Measurements from ENCODE around the gene BEND7.
"Not testable (repeated sequence)": the region's sequence is repeated elsewhere in the genome, so short reads cannot be mapped to it uniquely, and the experiment has no call there.

BEND7 gene

DNA sequence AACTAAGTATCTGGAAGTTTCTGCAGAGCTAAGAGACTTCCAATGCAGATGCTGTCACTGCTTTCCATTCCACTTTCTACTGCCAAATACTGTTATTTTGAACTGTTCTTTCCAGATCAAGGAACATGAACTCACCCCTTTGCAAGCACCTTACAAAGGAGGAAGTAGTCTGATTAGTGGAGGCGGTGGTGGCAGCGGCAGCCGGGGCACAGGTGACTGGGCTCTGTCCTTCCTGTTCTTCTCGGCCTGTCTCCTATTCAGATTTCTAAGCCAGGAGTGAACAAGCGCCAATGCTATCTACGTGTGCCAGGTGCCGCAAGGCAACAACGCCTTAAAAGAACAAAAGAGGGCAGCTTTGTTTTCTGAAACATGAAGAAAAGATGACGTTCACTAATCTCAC, 44.9 kb downstream of the BEND7 start:
- DNase-seq (ENCODE audit: low read depth in 2 of 2, low spot score in 1 of 2), result no peak

DNA sequence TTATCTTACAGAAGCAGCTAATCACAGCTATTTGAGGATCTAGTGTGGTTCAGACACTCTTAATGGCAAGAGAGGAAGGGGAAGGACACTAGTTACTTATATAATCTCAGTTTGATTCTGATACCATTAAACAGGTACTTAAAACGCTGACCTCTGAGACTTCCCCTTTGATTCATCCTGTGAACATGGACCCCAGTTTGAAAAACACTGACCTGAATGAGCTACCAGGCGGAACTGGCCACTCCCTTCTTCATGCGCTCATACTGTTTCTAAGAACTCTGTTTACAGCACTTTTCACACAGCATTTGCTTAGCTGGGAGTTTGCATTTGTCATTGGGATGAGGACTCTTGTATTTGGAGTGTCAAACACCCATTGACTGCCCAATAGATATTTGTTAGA, 45.7 kb downstream of the BEND7 start:
- no peak for DNase-seq (ENCODE audit: low read depth in 2 of 2, low spot score in 1 of 2)

GRCh38 chr10:13481690-13482089, 47.1 kb downstream of the BEND7 start:
- DNase-seq (ENCODE audit: low read depth in 2 of 2, low spot score in 1 of 2), result no peak

- DNase-seq (ENCODE audit: low read depth in 2 of 2, low spot score in 1 of 2), result no peak
These were observed 53.7 kb downstream of the BEND7 start for GRCh38 chr10:13475124-13475523.

- no peak for DNase-seq (ENCODE audit: low read depth in 2 of 2, low spot score in 1 of 2)
These were observed 54.8 kb downstream of the BEND7 start for GRCh38 chr10:13473986-13474385.

GRCh38 chr10:13472359-13472758, 56.5 kb downstream of the BEND7 start:
- DNase-seq (ENCODE audit: low read depth in 2 of 2, low spot score in 1 of 2), result no peak

DNA sequence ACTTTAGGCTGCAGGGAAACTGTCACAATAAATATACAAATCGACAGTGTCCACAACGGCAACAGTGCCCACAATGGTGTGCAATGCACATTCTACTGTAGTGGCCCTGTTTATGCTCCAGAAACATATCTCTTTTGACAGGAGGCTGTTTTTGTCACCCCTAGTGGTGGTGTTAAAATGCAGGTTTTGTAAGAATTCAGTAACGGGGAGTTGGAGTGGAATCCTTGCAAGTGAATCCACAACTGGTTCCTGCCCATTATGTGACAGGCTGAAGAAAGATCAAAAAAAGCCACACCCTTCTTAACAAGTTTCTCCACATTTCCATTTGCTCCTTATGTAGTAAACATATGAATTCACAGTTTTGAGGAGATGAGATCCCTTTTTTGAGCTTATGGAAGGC, 58.5 kb downstream of the BEND7 start:
- DNase-seq (ENCODE audit: low read depth in 2 of 2, low spot score in 1 of 2), result no peak

GRCh38 chr10:13462551-13462950, 66.3 kb downstream of the BEND7 start:
- no peak for DNase-seq (ENCODE audit: low read depth in 2 of 2, low spot score in 1 of 2)

DNA sequence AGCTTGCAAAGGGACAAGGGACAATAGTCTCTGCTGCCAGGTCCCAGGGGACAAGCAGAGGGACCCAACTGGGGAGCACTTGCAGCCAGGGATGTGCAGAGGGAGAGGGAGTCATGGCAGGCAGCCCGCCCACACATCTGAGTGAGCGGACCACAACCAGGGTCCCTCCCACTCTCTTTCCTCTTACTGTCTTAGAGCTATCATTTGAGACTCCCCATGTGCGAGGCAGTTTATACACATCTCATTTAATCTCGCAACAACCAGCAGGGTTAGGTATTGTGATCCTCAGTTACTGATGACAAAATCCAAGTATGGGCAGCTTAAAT, 70.2 kb downstream of the BEND7 start:
- DNase-seq (ENCODE audit: low read depth in 2 of 2, low spot score in 1 of 2), result no peak

GRCh38 chr10:13457958-13458686, 70.7 kb downstream of the BEND7 start:
- DNase-seq (ENCODE audit: low read depth in 2 of 2, low spot score in 1 of 2), result no peak

DNA sequence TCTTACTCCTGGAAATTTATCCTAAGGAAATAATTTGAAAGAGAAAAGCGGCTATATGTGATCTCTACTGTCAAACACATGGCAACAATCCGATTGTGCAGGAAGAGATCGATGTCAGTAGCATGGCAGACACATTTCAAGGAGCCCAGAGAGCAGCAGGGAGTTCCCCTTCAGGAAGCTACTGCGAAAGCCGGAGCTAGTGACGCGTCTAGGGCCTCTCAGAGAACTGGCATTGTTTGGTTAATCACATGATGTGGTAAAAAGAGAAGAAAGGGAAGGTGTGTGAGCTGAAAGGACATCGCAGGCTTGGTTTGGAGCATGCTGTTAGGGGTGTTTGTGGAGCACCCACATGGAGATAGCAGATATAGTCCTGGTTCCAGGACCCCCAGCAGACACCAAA, 74.9 kb downstream of the BEND7 start:
- DNase-seq (ENCODE audit: low read depth in 2 of 2, low spot score in 1 of 2), result no peak

DNA sequence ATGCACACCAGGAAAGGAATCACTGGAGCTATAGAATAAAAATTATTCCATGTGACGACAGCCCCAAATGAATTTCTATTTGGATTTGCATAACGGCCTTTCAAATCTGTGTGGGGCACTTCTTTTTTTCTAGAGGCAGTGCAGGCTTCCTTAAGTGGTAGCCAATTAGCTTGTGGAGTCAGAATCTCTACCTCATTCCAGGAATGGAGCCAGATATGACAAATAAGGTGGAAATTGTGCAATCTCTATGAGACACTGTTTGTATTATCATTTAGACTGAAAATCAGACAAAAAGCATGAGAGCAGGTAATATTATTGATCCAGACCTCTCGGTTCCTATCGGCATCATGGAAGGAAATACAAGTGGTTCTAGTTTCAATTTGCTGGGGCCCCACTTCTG, 78.7 kb downstream of the BEND7 start:
- no peak for DNase-seq (ENCODE audit: low read depth in 2 of 2, low spot score in 1 of 2)

- no peak for DNase-seq (ENCODE audit: low read depth in 2 of 2, low spot score in 1 of 2)
These were observed 79.5 kb downstream of the BEND7 start for GRCh38 chr10:13449296-13449695.

DNA sequence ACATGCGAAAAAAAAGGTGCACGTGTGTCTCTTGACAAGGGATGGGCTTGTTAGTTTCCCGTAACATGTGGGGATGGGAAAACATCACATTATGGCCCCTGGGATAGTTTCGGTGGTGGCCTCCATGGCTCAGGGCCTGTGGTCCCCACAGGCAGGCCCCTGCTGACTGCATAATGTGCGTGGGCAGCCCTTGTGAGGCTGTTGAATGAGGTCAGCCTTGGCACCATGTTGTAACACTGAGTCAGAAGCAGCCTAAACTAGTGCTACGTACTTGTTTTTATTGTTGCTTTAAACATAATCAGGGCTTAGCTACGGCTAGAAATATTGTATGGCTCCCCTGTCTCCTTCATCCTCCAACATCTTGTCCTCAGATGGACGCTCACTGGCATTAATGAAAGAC, 80.6 kb downstream of the BEND7 start:
- DNase-seq (ENCODE audit: low read depth in 2 of 2, low spot score in 1 of 2), result no peak

DNA sequence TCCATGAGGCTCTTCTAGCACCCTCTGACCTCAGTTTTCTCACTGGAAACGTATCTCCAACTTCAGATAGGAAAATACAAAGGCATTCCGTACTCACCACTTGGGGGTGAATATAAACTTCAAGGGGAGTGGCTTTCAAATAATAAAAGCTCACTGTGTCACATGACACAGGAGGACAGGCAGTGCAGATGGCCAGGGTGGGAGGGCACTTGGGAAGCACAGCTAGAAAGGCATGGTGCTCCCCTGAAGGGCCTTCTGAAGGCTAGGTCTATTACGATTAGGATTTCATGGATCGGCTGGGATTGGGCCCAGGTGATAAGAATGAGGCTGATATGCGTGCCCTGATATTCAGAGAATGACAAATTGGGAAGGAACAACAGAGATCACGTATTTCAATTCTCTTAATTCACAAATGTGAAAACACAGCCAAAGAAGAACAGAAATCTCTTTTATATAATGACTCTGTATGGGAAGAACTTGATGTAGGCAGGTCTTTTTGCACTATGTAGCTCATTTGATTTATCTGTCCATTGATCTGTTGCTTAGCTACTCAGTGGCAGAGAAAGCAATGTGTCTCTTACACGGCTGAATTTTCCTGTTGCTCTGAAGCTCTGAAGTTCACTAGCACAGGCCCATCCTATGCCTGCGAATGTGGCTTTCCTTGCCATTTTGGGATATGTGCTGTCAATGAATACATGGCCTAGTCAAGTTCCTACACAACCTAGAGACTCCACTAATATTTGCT, 83.0 kb downstream of the BEND7 start:
- DNase-seq (ENCODE audit: low read depth in 2 of 2, low spot score in 1 of 2), result no peak

- no peak for DNase-seq (ENCODE audit: low read depth in 2 of 2, low spot score in 1 of 2)
These were observed 87.3 kb downstream of the BEND7 start for GRCh38 chr10:13441476-13441875.

GRCh38 chr10:13440185-13441061, 88.4 kb downstream of the BEND7 start:
- DNase-seq (ENCODE audit: low read depth in 2 of 2, low spot score in 1 of 2), result peak; percentile 4 to 14

GRCh38 chr10:13439313-13440184, 89.3 kb downstream of the BEND7 start:
- no peak for DNase-seq (ENCODE audit: low read depth in 2 of 2, low spot score in 1 of 2)

- DNase-seq (ENCODE audit: low read depth in 2 of 2, low spot score in 1 of 2), result no peak
These were observed 91.7 kb downstream of the BEND7 start for GRCh38 chr10:13437026-13437555.

GRCh38 chr10:13427943-13428342, 100.9 kb downstream of the BEND7 start:
- DNase-seq (ENCODE audit: low read depth in 2 of 2, low spot score in 1 of 2), result not testable (repeated sequence)

- no peak for DNase-seq (ENCODE audit: low read depth in 2 of 2, low spot score in 1 of 2)
These were observed 103.4 kb downstream of the BEND7 start for GRCh38 chr10:13425397-13425796.
